Renal pelvis (tissue), 12 donors: ENCODE measurements around the gene HGD. TPM values are rescaled to one million over a fixed set of nuclear protein-coding genes. Genes with fewer than 3 reads are reported as not detected.
"Not testable (repeated sequence)": the region's sequence is repeated elsewhere in the genome, so short reads cannot be mapped to it uniquely, and the experiment has no call there.

Source experiments
- DNase-seq: peaks from one replicate; pipeline ENCODE4 v3.0.0-alpha.2; 2013
- long read RNA-seq, 16 experiments: transcript quantifications; one replicate each; lab custom pipeline, GENCODE V29; 2026
- polyA plus RNA-seq, 3 donors: library from polyadenylated mRNA; unstranded; fragments of 120-200 nt; gene quantifications; one replicate each; pipeline ENCODE4 v1.2.1, GENCODE V29; 2013; ENCODE audit not compliant: insufficient read length in 3 of 3

HGD gene
- 100 to 1,000 TPM in 1 of 3 donors, 10 to 100 TPM in 2; 75.9 to 117 (median 90.1) TPM for polyA plus RNA-seq
- long read RNA-seq, donor 1, transcript HGD-201 (14 exons, 2,005 nt): major isoform, 10 of 10 reads
- long read RNA-seq, donor 1, partial matches to known transcripts: 0 of 10 reads
- long read RNA-seq, donor 1, other reads (novel, unspliced or antisense): 0 of 10 reads
- long read RNA-seq, donor 2, transcript HGD-201 (14 exons, 2,005 nt): major isoform, 10 of 12 reads
- long read RNA-seq, donor 2, partial matches to known transcripts: 0 of 12 reads
- long read RNA-seq, donor 2, other reads (novel, unspliced or antisense): 0 of 12 reads
- long read RNA-seq, donor 3, transcript HGD-201 (14 exons, 2,005 nt): major isoform, 7 of 8 reads
- long read RNA-seq, donor 3, partial matches to known transcripts: 0 of 8 reads
- long read RNA-seq, donor 3, other reads (novel, unspliced or antisense): 0 of 8 reads
- long read RNA-seq, donor 4, transcript HGD-201 (14 exons, 2,005 nt): major isoform, 13 of 13 reads
- long read RNA-seq, donor 4, partial matches to known transcripts: 0 of 13 reads
- long read RNA-seq, donor 4, other reads (novel, unspliced or antisense): 0 of 13 reads
- long read RNA-seq, donor 5, partial matches to known transcripts: 0 of 6 reads
- long read RNA-seq, donor 5, other reads (novel, unspliced or antisense): 0 of 6 reads
- long read RNA-seq, donor 6, transcript HGD-201 (14 exons, 2,005 nt): major isoform, 7 of 7 reads
- long read RNA-seq, donor 6, partial matches to known transcripts: 0 of 7 reads
- long read RNA-seq, donor 6, other reads (novel, unspliced or antisense): 0 of 7 reads
- long read RNA-seq, donor 7, transcript HGD-201 (14 exons, 2,005 nt): major isoform, 6 of 7 reads
- long read RNA-seq, donor 7, partial matches to known transcripts: 0 of 7 reads
- long read RNA-seq, donor 7, other reads (novel, unspliced or antisense): 0 of 7 reads
- long read RNA-seq, donor 8: 0 reads
- long read RNA-seq, donor 9, transcript HGD-201 (14 exons, 2,005 nt): major isoform, 13 of 25 reads
- long read RNA-seq, donor 9, partial matches to known transcripts: 12 of 25 reads
- long read RNA-seq, donor 9, other reads (novel, unspliced or antisense): 0 of 25 reads
- long read RNA-seq, donor 10, transcript HGD-201 (14 exons, 2,005 nt): major isoform, 7 of 8 reads
- long read RNA-seq, donor 10, partial matches to known transcripts: 0 of 8 reads
- long read RNA-seq, donor 10, other reads (novel, unspliced or antisense): 0 of 8 reads
- long read RNA-seq, donor 11, transcript HGD-201 (14 exons, 2,005 nt): major isoform, 8 of 9 reads
- long read RNA-seq, donor 11, partial matches to known transcripts: 0 of 9 reads
- long read RNA-seq, donor 11, other reads (novel, unspliced or antisense): 0 of 9 reads
- long read RNA-seq, donor 12, transcript HGD-201 (14 exons, 2,005 nt): major isoform, 8 of 9 reads
- long read RNA-seq, donor 12, partial matches to known transcripts: 0 of 9 reads
- long read RNA-seq, donor 12, other reads (novel, unspliced or antisense): 0 of 9 reads
- long read RNA-seq, donor 13, partial matches to known transcripts: 0 of 3 reads
- long read RNA-seq, donor 13, other reads (novel, unspliced or antisense): 0 of 3 reads
- long read RNA-seq, donor 14: 0 reads
- long read RNA-seq, donor 15, transcript HGD-201 (14 exons, 2,005 nt): major isoform, 8 of 8 reads
- long read RNA-seq, donor 15, partial matches to known transcripts: 0 of 8 reads
- long read RNA-seq, donor 15, other reads (novel, unspliced or antisense): 0 of 8 reads
- long read RNA-seq, donor 16, transcript HGD-201 (14 exons, 2,005 nt): major isoform, 7 of 7 reads
- long read RNA-seq, donor 16, partial matches to known transcripts: 0 of 7 reads
- long read RNA-seq, donor 16, other reads (novel, unspliced or antisense): 0 of 7 reads

- DNase-seq: peak; percentile 60
These were observed at the start of gene HGD for GRCh38 chr3:120682095-120682681. HGD (minus strand) TSS chr3:120682239; CDS start chr3:120682111, 128 bp downstream.

GRCh38 chr3:120730576-120731542, 48.8 kb upstream of the HGD start:
- no peak for DNase-seq

- no peak for DNase-seq
These were observed 44.8 kb upstream of the HGD start for GRCh38 chr3:120726791-120727190.

- not testable (repeated sequence) for DNase-seq
These were observed 37.3 kb upstream of the HGD start for GRCh38 chr3:120719167-120719834.

- no peak for DNase-seq
These were observed 31.2 kb upstream of the HGD start for GRCh38 chr3:120713262-120713661.

- no peak for DNase-seq
These were observed 28.3 kb upstream of the HGD start for GRCh38 chr3:120710369-120710768.

GRCh38 chr3:120708408-120708807, 26.4 kb upstream of the HGD start:
- no peak for DNase-seq

GRCh38 chr3:120706950-120707349, 24.9 kb upstream of the HGD start:
- no peak for DNase-seq

- DNase-seq: no peak
These were observed 24.0 kb upstream of the HGD start for GRCh38 chr3:120705884-120706582.

- DNase-seq: no peak
These were observed 17.3 kb upstream of the HGD start for GRCh38 chr3:120699333-120699732.

GRCh38 chr3:120693439-120694171, 11.6 kb upstream of the HGD start:
- no peak for DNase-seq

GRCh38 chr3:120689395-120689794, 7.4 kb upstream of the HGD start:
- DNase-seq: no peak

GRCh38 chr3:120688121-120688520, 6.1 kb upstream of the HGD start:
- DNase-seq: no peak

- no peak for DNase-seq
These were observed 3.4 kb upstream of the HGD start for GRCh38 chr3:120685411-120685810.

- DNase-seq: no peak
These were observed 2.9 kb upstream of the HGD start for GRCh38 chr3:120684896-120685295.

- no peak for DNase-seq
These were observed 1.7 kb upstream of the HGD start for GRCh38 chr3:120683671-120684301.
